Astrocyte (in vitro differentiated cells and primary cell): Measurements from ENCODE around the gene NEU1. TPM values are rescaled to one million over a fixed set of nuclear protein-coding genes. Genes with fewer than 3 reads are reported as not detected.

Experiments used
- DNase-seq: peaks from one replicate; pipeline ENCODE4 v3.0.0-alpha.2; 2010; ENCODE audit warnings: low read depth
- FAIRE-seq: peaks from 2 replicates; lab custom pipeline; 2011; peaks lifted over from hg19 to GRCh38; lab: Jason Lieb, UNC
- H2AFZ ChIP-seq: 2 replicates; pipeline ENCODE4 v1.6.0; 2012; ENCODE audit warnings: low read depth, low read length, inconsistent platforms
- H3K27ac ChIP-seq: 2 replicates; pipeline ENCODE4 v1.5.1; 2011; ENCODE audit warnings: low read depth, low read length, inconsistent platforms
- H3K27me3 ChIP-seq: 2 replicates; pipeline ENCODE4 v1.6.0; 2011; ENCODE audit warnings: low read length, inconsistent platforms; ENCODE audit not compliant: insufficient read depth
- H3K36me3 ChIP-seq: 2 replicates; pipeline ENCODE4 v1.5.1; 2011; ENCODE audit warnings: low read length, inconsistent platforms; ENCODE audit not compliant: insufficient read depth
- H3K4me1 ChIP-seq: 2 replicates; pipeline ENCODE4 v1.5.1; 2011; ENCODE audit warnings: low read length, inconsistent platforms; ENCODE audit not compliant: insufficient read depth
- H3K4me2 ChIP-seq: 2 replicates; pipeline ENCODE4 v1.6.0; 2012; ENCODE audit warnings: low read length, inconsistent platforms
- H3K4me3 ChIP-seq: 2 replicates; pipeline ENCODE4 v1.5.1; 2011; ENCODE audit warnings: low read depth, mild to moderate bottlenecking, low read length, inconsistent platforms; ENCODE audit not compliant: insufficient read depth
- H3K79me2 ChIP-seq: 2 replicates; pipeline ENCODE4 v1.6.0; 2012; ENCODE audit warnings: mild to moderate bottlenecking, low read length, inconsistent platforms; ENCODE audit not compliant: insufficient read depth
- H3K9ac ChIP-seq: 2 replicates; pipeline ENCODE4 v1.6.0; 2012; ENCODE audit warnings: mild to moderate bottlenecking, low read length, inconsistent platforms
- H3K9me3 ChIP-seq: 2 replicates; pipeline ENCODE4 v1.5.1; 2012; ENCODE audit warnings: low read depth, mild to moderate bottlenecking, low read length, inconsistent platforms; ENCODE audit not compliant: insufficient read depth
- H4K20me1 ChIP-seq: 2 replicates; pipeline ENCODE4 v1.6.0; 2012; ENCODE audit warnings: low read length, inconsistent platforms; ENCODE audit not compliant: insufficient read depth
- H3K27ac Mint-ChIP-seq: one replicate; pipeline ENCODE4 v1.8.0; 2021; ENCODE audit warnings: mild to moderate bottlenecking, mixed read lengths; ENCODE audit not compliant: unreplicated experiment
- H3K27me3 Mint-ChIP-seq: one replicate; pipeline ENCODE4 v1.8.0; 2021; ENCODE audit warnings: low read depth, mixed read lengths; ENCODE audit not compliant: unreplicated experiment
- H3K36me3 Mint-ChIP-seq: one replicate; pipeline ENCODE4 v1.8.0; 2021; ENCODE audit warnings: low read depth, mixed read lengths; ENCODE audit not compliant: unreplicated experiment
- H3K4me1 Mint-ChIP-seq: one replicate; pipeline ENCODE4 v1.8.0; 2021; ENCODE audit warnings: low read depth, mixed read lengths; ENCODE audit not compliant: unreplicated experiment
- H3K4me3 Mint-ChIP-seq: one replicate; pipeline ENCODE4 v1.8.0; 2021; ENCODE audit warnings: mild to moderate bottlenecking, moderate library complexity, mixed read lengths; ENCODE audit not compliant: unreplicated experiment
- H3K9me3 Mint-ChIP-seq: one replicate; pipeline ENCODE4 v1.8.0; 2021; ENCODE audit warnings: mild to moderate bottlenecking, mixed read lengths; ENCODE audit not compliant: unreplicated experiment
- EZH2 ChIP-seq: IDR thresholded peaks from 2 replicates; pipeline ENCODE4 v1.6.1; 2012; ENCODE audit warnings: mild to moderate bottlenecking, low read length, inconsistent platforms; ENCODE audit not compliant: insufficient read depth
- total RNA-seq: library from RNA; stranded (reverse); gene quantifications from 2 replicates; pipeline ENCODE4 v1.2.1, GENCODE V29; 2021
- TF ChIP-seq, protein P1 (sequence below): IDR thresholded peaks from 2 replicates; pipeline ENCODE4 v1.5.1; 2011; ENCODE audit warnings: low read depth, mild to moderate bottlenecking, inconsistent platforms, low read length, moderate library complexity; ENCODE audit not compliant: insufficient read depth

The NEU1 gene
- total RNA-seq, 1 donor from 2014 or later: 47.3 TPM

DNA sequence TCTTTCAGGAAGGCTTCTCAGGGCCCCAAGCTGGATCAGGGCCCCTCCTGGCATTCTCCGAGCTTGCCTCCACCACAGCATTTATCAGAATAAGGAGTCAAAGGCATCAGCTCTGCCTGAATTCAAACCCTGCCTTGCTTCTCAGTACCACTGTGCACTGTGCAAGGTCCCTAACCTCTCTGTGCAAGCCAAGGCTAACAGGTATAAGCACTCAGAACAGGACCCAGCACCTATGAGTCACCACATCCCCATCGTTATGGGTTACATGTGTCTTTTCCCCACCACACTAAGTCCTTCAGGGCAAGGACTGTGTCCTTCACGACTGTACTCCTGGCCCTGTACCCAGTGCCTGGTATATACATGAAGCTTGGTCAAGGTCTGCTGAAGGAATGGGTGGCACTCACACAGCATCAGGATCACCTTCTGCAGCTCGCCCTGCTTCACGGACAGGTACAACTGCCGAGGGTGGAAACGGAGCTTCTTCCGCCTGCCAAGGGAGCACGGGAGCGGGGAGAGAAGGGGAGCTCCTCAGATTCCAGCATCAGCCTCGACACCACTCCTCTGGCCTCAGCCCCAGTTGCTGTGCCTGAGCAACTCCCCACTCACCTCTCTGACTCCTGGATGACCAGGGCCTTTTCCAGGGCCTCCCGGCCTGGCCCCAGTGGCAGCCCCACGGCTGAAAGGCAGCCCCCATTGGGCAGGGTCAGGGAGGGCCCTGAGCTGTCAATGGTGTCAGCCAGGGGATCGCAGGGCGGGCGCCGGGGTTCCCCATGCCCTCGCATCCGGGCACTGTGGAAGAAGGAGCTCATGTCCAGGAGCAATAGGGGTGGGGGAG is 24.8 kb upstream of the NEU1 start:
- Histone ChIP-seq H3K79me2 (no peaks in the 10 kb centered on the region), H3K4me2 (no peak overlapping the region), H3K27ac (no peak overlapping the region), H3K27me3 (no peaks in the 10 kb centered on the region), H3K4me3 (no peak overlapping the region), H3K9me3 (no peaks in the 10 kb centered on the region), H2AFZ (no peak overlapping the region), H4K20me1 (no peaks in the 10 kb centered on the region), H3K4me1 (peaks cover 4% of the 10 kb centered on the region), H3K36me3 (peaks cover 19% of the 10 kb centered on the region), H3K9ac (no peak overlapping the region)
- DNase-seq: no peak
- Mint-ChIP-seq H3K9me3 (no peaks in the 10 kb centered on the region), H3K36me3 (peaks cover 28% of the 10 kb centered on the region), H3K27me3 (no peaks in the 10 kb centered on the region), H3K4me3 (no peak overlapping the region), H3K4me1 (peaks cover 1% of the 10 kb centered on the region), H3K27ac (no peak overlapping the region)
- FAIRE-seq: no peak
- no peak for TF ChIP-seq EZH2
- TF ChIP-seq, protein P1, sequence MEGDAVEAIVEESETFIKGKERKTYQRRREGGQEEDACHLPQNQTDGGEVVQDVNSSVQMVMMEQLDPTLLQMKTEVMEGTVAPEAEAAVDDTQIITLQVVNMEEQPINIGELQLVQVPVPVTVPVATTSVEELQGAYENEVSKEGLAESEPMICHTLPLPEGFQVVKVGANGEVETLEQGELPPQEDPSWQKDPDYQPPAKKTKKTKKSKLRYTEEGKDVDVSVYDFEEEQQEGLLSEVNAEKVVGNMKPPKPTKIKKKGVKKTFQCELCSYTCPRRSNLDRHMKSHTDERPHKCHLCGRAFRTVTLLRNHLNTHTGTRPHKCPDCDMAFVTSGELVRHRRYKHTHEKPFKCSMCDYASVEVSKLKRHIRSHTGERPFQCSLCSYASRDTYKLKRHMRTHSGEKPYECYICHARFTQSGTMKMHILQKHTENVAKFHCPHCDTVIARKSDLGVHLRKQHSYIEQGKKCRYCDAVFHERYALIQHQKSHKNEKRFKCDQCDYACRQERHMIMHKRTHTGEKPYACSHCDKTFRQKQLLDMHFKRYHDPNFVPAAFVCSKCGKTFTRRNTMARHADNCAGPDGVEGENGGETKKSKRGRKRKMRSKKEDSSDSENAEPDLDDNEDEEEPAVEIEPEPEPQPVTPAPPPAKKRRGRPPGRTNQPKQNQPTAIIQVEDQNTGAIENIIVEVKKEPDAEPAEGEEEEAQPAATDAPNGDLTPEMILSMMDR: no peak

DNA sequence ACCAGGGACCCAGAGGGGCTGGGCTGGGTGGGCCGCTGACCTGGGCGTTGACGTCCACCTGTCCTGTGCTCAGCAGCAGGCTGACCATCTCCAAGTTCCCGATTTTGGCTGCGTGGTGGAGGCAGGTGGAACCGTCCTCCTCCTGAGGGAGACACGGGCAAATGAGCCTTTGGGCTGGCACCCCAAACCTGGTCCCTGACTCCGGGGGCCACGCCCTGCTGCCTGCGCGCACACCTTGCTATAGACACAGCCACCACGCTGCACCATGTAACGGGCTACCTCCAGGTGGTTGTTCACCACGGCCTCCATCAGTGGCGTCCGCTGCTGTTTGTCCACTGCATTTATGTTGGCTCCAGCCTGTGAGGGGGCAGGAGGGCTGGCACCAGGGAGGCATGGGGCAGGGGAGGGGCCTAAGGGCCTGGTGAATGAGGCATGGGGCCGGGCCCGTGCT is 23.9 kb upstream of the NEU1 start:
- Histone ChIP-seq H3K79me2 (no peaks in the 10 kb centered on the region), H3K4me3 (no peak overlapping the region), H3K9ac (no peak overlapping the region), H3K27ac (no peak overlapping the region), H3K4me2 (no peak overlapping the region), H3K4me1 (peaks cover 4% of the 10 kb centered on the region), H2AFZ (no peak overlapping the region), H4K20me1 (no peaks in the 10 kb centered on the region), H3K9me3 (no peaks in the 10 kb centered on the region), H3K36me3 (peaks cover 19% of the 10 kb centered on the region), H3K27me3 (no peaks in the 10 kb centered on the region)
- TF ChIP-seq, protein P1: no peak
- no peak for TF ChIP-seq EZH2
- H3K4me3 Mint-ChIP-seq: no peak overlapping the region
- no peak for DNase-seq
- H3K36me3 Mint-ChIP-seq: peaks cover 27% of the 10 kb centered on the region
- H3K27me3 Mint-ChIP-seq: no peaks in the 10 kb centered on the region
- H3K27ac Mint-ChIP-seq: no peak overlapping the region
- FAIRE-seq: no peak
- no peaks in the 10 kb centered on the region for H3K9me3 Mint-ChIP-seq
- peaks cover 6% of the 10 kb centered on the region for H3K4me1 Mint-ChIP-seq

DNA sequence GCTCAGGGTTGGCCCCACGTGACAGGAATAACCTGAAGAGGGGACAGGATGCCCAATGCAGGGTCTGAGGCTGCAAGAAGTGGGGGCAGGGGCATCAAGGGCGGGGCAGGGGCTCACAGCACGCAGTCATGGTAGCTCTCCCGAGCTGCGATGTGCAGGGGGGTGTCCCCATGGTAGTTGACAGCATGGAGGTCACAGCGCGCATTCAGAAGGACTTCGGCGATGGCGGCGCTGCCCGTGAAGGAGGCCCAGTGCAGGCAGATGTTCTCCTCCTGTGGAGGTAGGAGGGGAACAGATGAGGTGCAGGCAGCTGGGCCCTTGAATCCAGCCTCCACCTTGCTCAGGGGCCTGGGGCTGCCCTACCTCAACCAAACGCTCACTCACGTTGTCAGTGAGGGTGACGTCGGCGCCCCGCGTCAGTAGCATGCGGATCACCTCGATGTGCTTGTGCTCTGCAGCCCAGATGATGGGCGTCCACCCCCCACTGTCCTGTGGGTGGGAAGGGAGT is 22.0 kb upstream of the NEU1 start:
- peaks cover 6% of the 10 kb centered on the region for H3K4me1 Mint-ChIP-seq
- DNase-seq (no peak), FAIRE-seq (no peak)
- Histone ChIP-seq H2AFZ (no peak overlapping the region), H3K4me2 (no peak overlapping the region), H4K20me1 (peaks cover 7% of the 10 kb centered on the region), H3K4me3 (no peak overlapping the region), H3K27me3 (no peaks in the 10 kb centered on the region), H3K36me3 (peaks cover 32% of the 10 kb centered on the region), H3K9me3 (no peaks in the 10 kb centered on the region), H3K27ac (no peak overlapping the region), H3K4me1 (peaks cover 4% of the 10 kb centered on the region), H3K79me2 (no peaks in the 10 kb centered on the region), H3K9ac (no peak overlapping the region)
- H3K27ac Mint-ChIP-seq: no peak overlapping the region
- H3K27me3 Mint-ChIP-seq: no peaks in the 10 kb centered on the region
- no peaks in the 10 kb centered on the region for H3K9me3 Mint-ChIP-seq
- H3K36me3 Mint-ChIP-seq: peaks cover 31% of the 10 kb centered on the region
- TF ChIP-seq, protein P1: no peak
- no peak for TF ChIP-seq EZH2
- H3K4me3 Mint-ChIP-seq: no peak overlapping the region
